Amniotic stem cell (primary cell): Measurements from ENCODE around the gene PTCRA.

Experiments
- DNase-seq: peaks from one replicate; lab custom pipeline; 2025; lab: John Stamatoyannopoulos, UW

Gene PTCRA

DNA sequence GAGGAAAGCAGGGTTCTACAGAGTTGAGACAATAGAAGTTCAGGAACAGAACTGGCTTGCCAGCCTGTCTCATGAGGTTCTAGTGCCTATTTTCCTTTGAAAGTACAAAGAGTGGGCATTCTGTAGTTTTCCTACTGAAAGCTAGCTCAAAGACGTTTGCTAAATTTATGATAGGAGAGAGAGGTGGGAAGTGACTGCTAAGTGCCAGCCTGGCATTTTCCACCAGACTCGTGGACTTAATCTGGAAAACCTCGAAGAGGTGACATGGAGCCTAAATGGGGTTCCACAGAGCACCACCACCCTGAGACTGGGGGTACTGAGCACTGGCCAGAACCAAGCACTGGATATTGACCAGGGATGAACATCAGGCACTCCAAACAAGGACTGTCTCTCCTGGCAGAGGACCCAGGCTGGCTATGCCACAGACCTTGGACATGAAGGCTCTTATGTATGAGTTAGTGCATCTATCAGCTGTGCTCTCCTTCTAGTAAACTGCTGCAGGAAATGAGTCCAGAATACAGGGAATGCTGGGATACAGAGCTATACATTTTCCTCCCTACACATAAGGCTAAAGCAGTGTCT lies 56.0 kb downstream of the PTCRA start:
- DNase-seq, result no peak

DNA sequence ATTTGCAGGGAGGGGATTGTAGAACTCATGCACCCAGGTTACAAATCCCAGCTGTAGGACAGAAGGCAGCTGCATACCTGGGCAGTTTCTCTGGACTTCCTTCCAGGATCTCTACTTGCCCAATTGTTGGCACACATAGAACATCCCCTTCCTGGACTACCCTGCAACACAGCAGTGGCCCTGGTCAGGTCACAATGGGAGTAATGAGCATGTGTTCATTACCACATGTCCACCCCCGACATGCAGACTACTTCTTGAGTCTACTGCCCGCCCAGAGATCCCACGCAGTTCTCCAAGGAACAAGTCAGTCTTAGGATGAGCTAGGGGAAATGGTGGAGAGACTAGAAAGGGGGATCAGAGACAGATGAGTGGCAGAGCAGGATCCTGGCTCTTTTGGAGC lies 58.1 kb downstream of the PTCRA start:
- DNase-seq, result no peak

DNA sequence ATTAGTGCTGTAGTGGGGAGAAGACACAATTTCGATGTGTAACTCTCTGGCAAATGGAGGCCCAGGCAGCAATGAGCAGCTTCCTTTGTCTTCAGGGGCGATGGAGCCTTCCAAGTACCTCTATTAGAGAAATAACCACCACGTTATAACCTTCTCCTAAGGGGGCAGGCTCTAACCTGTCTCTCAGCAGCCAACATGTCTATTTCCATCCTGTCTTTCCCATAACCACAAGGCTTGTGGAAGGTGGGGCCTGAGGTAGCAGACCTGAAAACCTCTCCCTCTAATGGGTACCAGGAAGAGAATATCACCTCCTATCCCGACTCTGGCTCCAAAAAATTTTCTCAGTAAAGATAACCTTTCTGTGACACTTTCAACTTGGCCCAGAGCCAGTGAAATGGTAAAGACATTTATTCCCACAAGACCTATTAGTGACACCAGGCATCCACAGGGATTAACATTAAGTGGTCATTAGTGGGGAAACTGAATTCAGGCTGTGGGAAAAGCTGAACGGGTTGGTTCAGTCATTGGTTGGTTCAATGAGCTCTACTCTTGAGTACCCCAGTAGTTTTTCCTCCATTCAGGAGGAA lies 59.2 kb downstream of the PTCRA start:
- DNase-seq, result no peak
